ENCODE measurements around the gene TTC28. TPM values are rescaled to one million over a fixed set of nuclear protein-coding genes. Genes with fewer than 3 reads are reported as not detected.

Gene TTC28
- total RNA-seq, 1 donor from 2014 or later, result 1.3 TPM

DNA sequence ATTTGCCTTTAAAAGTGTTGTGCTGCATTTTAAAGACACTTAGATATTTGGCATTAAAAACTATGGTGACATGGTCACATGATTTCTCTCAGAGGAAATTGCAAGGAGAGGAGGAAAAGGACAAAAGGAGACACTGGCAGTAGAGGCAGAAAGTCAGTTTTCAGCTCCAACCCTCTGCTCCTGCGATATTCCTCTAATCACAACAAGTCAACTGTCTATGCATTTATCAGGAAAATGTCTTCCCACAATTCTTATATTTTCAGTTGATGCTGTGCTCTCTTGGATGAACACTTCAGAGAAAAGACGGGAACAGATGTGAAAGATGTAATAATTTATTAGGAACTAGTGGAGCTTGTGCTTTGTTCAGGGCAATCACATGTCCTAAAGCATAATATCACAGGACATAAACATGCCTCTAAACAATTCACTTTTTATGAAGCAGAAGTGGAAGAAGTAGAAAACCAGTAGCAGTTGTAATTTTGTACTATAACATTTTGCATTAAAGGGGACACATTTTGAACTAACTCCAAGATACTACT lies 419.8 kb downstream of the TTC28 start:
- no peak overlapping the region for H3K4me3 Mint-ChIP-seq
- intact Hi-C loops (cut with micrococcal nuclease), result loop anchor here (10.0 kb wide), 1 partner anchor 335 kb away; no protein-coding TSS in a partner anchor
- H3K27ac Mint-ChIP-seq, result no peak overlapping the region
- peaks cover 3% of the 10 kb centered on the region for H3K27me3 Mint-ChIP-seq
- H3K9me3 Mint-ChIP-seq, result no peaks in the 10 kb centered on the region
- no peaks in the 10 kb centered on the region for H3K4me1 Mint-ChIP-seq
- DNase-seq, result no peak
- no peaks in the 10 kb centered on the region for H3K36me3 Mint-ChIP-seq (ENCODE audit: low read depth)

DNA sequence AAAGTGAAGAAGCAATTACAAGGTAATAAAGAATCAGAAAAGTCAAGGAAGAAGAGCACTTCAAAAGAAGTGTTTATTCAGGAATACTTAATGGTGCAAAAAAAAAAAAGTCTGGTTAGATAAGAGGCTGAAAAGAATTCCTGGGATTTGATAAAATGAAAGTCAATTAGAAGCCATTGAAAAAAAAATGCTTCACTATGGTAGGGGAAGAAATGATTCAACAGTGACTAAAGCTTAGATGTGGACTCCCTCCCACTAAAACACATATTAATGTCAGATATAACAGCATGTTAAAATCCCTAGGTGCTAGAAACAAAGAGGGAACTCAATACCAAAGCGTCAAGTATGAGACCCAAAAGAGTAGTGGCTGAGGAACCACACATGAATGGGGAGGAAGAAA lies 425.2 kb downstream of the TTC28 start:
- no peak for DNase-seq
- H3K36me3 Mint-ChIP-seq (ENCODE audit: low read depth), result no peaks in the 10 kb centered on the region
- H3K27me3 Mint-ChIP-seq, result no peaks in the 10 kb centered on the region
- no peak overlapping the region for H3K4me3 Mint-ChIP-seq
- peaks cover 2% of the 10 kb centered on the region for H3K4me1 Mint-ChIP-seq
- intact Hi-C loops (cut with micrococcal nuclease), result loop anchor here (10.0 kb wide), 1 partner anchor 340 kb away; no protein-coding TSS in a partner anchor
- H3K27ac Mint-ChIP-seq, result no peak overlapping the region
- no peaks in the 10 kb centered on the region for H3K9me3 Mint-ChIP-seq

DNA sequence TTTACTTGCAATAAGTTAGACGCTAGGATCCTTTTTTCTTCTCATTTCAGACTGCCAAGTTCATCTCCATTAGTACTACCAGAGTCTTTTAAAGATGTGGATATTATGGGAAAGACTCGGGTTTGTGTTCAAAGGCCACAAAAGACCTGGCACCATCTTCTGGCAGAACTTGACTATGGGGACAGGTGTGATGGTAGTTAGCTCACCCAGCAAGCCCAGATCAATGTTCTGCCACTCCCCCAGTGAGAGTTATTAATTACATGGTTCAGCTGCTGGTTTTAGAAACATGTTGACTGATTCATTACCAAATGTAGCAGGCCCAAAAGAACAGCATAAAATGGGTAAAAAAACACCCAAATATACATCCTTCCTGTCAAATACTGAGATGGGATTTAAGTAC lies 427.1 kb downstream of the TTC28 start:
- Mint-ChIP-seq H3K4me3 (no peak overlapping the region), H3K27ac (no peak overlapping the region)

DNA sequence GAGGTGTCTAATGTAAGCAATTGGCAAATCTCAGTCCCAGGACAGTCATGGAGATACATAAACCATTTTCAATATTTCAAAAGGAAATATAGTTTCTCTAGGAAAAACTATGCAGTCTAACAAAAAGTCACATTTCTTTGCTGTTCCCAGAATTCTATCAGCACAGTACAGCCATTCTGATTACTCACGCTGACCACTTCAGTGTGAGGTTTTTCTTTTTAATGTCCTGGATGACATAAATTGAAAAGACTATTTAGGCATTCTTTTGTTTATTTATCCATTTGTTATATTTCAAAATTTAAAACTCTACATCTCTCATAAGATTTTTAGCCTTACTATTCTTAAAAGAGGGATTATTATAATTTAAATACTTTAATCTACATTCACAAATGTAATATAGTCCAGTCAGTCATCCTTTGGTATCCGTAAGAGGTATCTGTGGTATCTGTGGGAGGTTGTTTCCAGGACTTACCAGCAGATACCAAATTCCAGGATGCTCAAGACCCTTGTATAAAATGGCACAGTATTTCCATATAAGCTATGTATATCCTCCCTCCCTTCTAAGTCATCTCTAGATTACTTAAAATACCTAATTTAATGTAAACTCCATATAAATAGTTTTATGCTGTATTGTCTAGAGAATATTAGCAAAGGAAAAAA lies 429.5 kb downstream of the TTC28 start:
- H3K27me3 Mint-ChIP-seq, result peaks cover 4% of the 10 kb centered on the region
- intact Hi-C loops (cut with micrococcal nuclease), result loop anchor here (10.0 kb wide), 1 partner anchor 345 kb away; no protein-coding TSS in a partner anchor

More for the DNA sequence above, 427.1 kb downstream of the TTC28 start:
- Mint-ChIP-seq H3K36me3 (ENCODE audit: low read depth) (no peaks in the 10 kb centered on the region), H3K4me1 (peaks cover 2% of the 10 kb centered on the region), H3K27me3 (no peaks in the 10 kb centered on the region), H3K9me3 (no peaks in the 10 kb centered on the region)
- intact Hi-C loops (cut with micrococcal nuclease), result loop anchor here (10.0 kb wide), 1 partner anchor 342 kb away; no protein-coding TSS in a partner anchor
- DNase-seq, result no peak

DNA sequence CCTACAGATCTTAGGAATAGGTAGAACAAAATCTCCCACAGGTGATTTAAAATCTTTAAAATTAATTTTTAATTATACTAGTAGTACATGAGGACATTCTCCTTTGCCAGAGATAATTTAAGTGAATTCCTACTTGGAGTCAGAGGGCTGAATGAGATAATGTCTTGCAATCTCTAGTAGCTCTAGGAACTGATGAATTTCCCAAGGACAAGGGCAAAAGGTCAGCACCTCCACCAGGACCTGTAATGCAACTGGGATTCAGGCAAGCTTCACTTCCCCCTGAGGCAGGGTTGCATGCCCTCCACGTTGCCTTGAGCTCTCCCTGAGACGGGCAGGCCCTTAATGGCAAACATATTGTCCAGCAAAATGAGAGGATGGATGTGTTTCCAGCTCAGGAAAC lies 430.2 kb downstream of the TTC28 start:
- H3K36me3 Mint-ChIP-seq (ENCODE audit: low read depth), result no peaks in the 10 kb centered on the region
- no peak for DNase-seq
- H3K27ac Mint-ChIP-seq, result no peak overlapping the region
- no peak overlapping the region for H3K4me3 Mint-ChIP-seq
- H3K27me3 Mint-ChIP-seq, result peaks cover 4% of the 10 kb centered on the region
- peaks cover 2% of the 10 kb centered on the region for H3K4me1 Mint-ChIP-seq
- intact Hi-C loops (cut with micrococcal nuclease), result no loop called here
- no peaks in the 10 kb centered on the region for H3K9me3 Mint-ChIP-seq

More for the DNA sequence above, 429.5 kb downstream of the TTC28 start:
- no peak for DNase-seq
- H3K27ac Mint-ChIP-seq, result no peak overlapping the region
- no peaks in the 10 kb centered on the region for H3K9me3 Mint-ChIP-seq
- H3K4me3 Mint-ChIP-seq, result no peak overlapping the region
- peaks cover 2% of the 10 kb centered on the region for H3K4me1 Mint-ChIP-seq
- H3K36me3 Mint-ChIP-seq (ENCODE audit: low read depth), result no peaks in the 10 kb centered on the region

DNA sequence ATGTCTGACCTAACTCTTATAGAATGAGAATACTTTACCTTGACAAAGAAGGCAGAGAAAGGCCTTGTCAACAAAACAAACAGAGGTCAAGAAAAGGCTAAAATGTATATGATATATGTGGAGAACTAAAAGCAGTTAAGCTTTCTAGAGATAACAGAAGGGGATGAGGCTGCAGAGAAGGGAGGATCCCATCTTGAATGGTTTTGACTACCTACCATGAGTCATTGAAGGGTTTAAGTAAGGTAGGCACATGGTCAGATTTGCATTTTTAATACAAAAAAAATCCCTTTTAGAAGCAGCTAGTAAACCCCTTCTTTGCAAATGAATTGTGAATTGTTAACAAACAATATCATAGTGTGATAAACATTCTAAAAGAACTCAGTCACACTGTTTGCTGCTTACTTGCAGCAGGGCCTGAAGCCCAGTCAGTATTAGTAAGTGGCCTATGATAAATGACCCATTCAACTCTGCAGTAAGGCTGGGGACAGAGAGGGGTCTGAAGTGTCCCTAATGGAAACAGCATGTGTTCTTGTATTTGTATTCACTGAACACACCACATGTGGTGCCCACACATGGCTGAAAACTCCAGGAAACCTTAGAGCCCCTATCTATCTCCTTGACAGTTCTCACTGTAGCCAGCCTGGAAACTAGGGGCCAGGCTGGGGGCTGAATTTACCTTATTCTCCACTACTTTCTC lies 431.8 kb downstream of the TTC28 start:
- H3K27ac Mint-ChIP-seq, result no peak overlapping the region
- intact Hi-C loops (cut with micrococcal nuclease), result no loop called here
- DNase-seq, result no peak
- no peaks in the 10 kb centered on the region for H3K9me3 Mint-ChIP-seq
- H3K4me1 Mint-ChIP-seq, result no peaks in the 10 kb centered on the region
- H3K36me3 Mint-ChIP-seq (ENCODE audit: low read depth), result no peaks in the 10 kb centered on the region
- H3K27me3 Mint-ChIP-seq, result peaks cover 4% of the 10 kb centered on the region
- no peak overlapping the region for H3K4me3 Mint-ChIP-seq

DNA sequence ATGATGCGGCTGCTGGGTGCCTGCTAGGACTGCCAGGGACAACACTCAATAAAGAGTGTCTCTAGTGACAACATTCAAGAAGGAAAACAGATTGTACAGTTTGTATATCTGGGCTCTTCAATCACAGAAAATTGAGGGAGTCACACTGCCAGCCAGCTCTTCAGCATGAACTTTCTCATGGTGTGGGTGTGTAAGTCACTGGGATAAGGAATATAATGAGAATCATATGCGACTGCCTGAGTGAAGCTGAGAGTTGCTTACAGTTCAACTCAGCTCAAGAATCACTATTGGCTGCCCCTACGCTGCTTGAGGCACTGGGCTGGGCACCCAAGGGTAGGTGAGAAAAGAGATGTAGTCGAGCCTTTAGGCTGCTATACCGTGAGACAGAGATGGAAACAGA lies 432.5 kb downstream of the TTC28 start:
- Mint-ChIP-seq H3K27me3 (peaks cover 4% of the 10 kb centered on the region), H3K9me3 (no peaks in the 10 kb centered on the region), H3K36me3 (ENCODE audit: low read depth) (no peaks in the 10 kb centered on the region), H3K27ac (no peak overlapping the region), H3K4me1 (no peaks in the 10 kb centered on the region), H3K4me3 (no peak overlapping the region)
- intact Hi-C loops (cut with micrococcal nuclease), result no loop called here
- no peak for DNase-seq

DNA sequence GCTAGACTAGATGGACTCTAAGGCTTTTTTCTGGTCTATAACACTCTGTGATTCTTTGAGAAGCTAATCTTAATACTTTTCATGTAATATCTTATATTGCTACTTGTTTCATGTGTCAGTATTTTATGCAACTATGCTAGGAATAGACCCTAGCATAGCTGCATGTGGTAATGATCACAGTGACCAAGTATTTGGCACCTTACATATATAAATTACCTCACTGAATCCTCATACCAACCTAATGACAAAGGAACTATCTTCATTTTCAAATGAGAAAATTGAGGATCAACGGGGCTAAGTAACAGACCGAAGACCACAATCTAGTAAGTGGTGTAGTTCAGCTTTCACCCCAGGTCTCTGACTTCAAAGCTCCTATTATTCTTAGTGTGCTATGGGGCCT lies 433.2 kb downstream of the TTC28 start:
- Mint-ChIP-seq H3K4me3 (no peak overlapping the region), H3K36me3 (ENCODE audit: low read depth) (no peaks in the 10 kb centered on the region), H3K27ac (no peak overlapping the region), H3K27me3 (peaks cover 4% of the 10 kb centered on the region), H3K4me1 (no peaks in the 10 kb centered on the region), H3K9me3 (no peaks in the 10 kb centered on the region)
- intact Hi-C loops (cut with micrococcal nuclease), result no loop called here
- DNase-seq, result no peak

DNA sequence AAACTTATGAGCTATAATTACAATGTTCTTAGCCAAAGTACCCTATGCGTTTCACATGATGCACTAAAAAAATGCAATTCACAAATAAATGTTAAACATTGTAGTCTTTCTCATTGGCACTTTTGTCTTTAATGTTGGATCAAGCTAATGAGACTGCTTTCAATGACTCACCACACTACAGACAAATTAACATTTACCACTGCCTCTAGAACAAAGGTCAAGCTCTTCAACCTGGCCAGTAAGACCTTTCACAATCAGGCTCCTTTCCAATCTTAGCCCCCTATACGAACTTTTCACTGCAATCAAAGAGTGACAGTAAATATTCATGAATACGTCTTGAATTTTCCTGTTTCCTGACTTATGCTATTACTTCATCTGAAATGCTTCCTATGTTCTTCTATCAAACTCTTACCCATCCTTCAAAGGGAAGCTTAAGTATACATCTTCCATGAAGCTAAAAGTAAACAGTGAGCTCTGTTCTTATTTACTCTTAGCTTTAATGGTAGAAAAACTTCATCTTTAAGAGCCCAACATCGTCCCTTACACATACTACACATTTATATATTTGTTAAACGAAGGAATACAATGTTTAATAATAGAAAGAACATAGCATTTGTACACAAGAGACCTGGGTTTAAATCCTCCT lies 433.9 kb downstream of the TTC28 start:
- H3K36me3 Mint-ChIP-seq (ENCODE audit: low read depth), result no peaks in the 10 kb centered on the region
- no peak for DNase-seq
- no peak overlapping the region for H3K27ac Mint-ChIP-seq
- intact Hi-C loops (cut with micrococcal nuclease), result no loop called here
- no peaks in the 10 kb centered on the region for H3K4me1 Mint-ChIP-seq
- H3K27me3 Mint-ChIP-seq, result peaks cover 4% of the 10 kb centered on the region
- H3K4me3 Mint-ChIP-seq, result no peak overlapping the region
- H3K9me3 Mint-ChIP-seq, result no peaks in the 10 kb centered on the region

DNA sequence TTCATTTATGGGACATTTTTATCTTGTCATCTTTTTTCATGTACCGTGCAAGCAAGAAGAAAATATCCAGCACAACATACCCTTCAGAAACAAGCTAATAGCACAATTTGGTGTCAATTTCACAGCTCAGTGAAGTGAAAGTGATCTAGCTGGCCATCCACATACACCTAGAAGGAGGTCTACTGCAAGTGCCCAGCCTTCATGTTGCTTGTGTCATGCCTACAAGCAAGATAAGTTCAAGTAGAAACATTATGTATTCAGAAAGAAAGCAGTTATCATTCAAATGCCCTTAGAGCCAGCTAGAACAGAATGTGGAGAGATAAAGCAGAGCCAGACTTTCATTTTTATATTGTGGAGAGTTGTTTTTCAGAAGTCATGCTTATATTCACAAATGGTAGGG lies 434.9 kb downstream of the TTC28 start:
- Mint-ChIP-seq H3K27me3 (peaks cover 5% of the 10 kb centered on the region), H3K4me3 (no peak overlapping the region), H3K9me3 (no peaks in the 10 kb centered on the region), H3K27ac (no peak overlapping the region), H3K4me1 (no peaks in the 10 kb centered on the region), H3K36me3 (ENCODE audit: low read depth) (no peaks in the 10 kb centered on the region)
- DNase-seq, result no peak
- intact Hi-C loops (cut with micrococcal nuclease), result no loop called here

DNA sequence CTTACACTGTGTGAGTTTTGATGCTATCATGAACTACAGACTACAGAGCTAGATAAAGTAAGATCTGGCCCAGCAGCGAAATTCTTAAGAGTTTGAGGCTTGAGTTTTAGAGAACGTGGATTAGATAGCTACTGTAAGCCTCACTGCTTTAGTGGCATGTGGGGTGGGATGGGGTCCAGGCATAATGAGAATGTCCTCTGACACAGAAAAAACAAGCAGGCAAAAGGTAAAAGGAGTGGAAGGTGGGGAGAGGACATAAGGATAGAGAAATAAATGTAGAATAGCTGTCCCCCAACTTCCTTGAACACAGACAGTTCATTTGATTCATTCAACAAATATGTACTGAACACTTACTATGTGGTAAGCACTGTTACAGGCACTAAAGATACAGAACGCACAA lies 436.1 kb downstream of the TTC28 start:
- Mint-ChIP-seq H3K27ac (no peak overlapping the region), H3K27me3 (peaks cover 15% of the 10 kb centered on the region), H3K36me3 (ENCODE audit: low read depth) (no peaks in the 10 kb centered on the region), H3K4me3 (no peak overlapping the region), H3K4me1 (no peaks in the 10 kb centered on the region), H3K9me3 (no peaks in the 10 kb centered on the region)
- intact Hi-C loops (cut with micrococcal nuclease), result no loop called here
- no peak for DNase-seq

DNA sequence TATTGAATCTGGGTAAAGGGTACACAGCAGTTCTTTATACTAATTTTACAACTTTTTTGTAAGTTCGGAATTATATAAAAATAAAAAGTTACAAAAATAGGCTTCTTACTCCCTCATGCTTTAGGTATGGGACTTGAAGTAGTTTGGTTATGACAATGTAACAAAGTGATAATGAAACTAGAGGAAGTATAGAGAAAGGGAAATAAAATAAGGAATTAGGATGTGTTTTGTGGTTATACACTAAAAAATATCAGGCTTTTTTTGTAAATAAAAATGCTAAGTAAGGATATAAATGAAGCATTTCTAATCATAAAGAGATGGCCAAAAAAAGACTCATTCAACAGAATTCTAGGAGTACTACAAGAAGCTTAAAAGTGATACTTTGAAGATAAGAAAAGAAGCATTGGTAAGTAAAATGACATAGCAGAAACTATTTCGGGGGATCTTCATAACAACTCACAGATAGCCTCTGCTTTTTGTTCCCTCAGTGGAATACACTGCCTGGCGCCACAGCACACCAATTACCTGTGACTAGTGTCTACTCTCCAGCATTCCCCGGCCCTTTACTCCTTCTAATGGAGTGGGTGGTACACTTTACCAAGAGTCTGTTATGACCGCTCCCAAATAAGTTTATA lies 437.9 kb downstream of the TTC28 start:
- Mint-ChIP-seq H3K4me1 (no peaks in the 10 kb centered on the region), H3K9me3 (no peaks in the 10 kb centered on the region), H3K4me3 (no peak overlapping the region), H3K27me3 (peaks cover 15% of the 10 kb centered on the region), H3K27ac (no peak overlapping the region), H3K36me3 (ENCODE audit: low read depth) (no peaks in the 10 kb centered on the region)
- DNase-seq, result no peak
- intact Hi-C loops (cut with micrococcal nuclease), result no loop called here

DNA sequence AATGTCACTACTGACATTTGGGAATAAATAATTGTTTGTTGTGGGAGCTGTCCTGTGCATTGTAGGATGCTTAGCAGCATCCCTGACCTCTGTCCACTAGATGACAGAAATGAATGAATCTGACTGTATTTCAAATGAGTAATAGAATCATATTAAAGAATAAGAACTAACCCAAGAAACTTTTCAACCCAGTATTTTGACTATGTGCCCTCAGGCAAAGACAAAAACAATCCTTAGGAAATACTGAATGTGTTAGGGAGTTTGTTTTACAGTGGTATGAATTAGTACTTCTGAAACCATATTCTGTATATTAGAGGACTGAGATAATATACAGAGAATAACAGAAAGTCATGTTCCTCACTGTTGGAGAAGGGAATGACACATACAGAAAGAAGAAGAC lies 439.7 kb downstream of the TTC28 start:
- H3K27me3 Mint-ChIP-seq, result peaks cover 13% of the 10 kb centered on the region
- H3K9me3 Mint-ChIP-seq, result no peaks in the 10 kb centered on the region
- no peak for DNase-seq
- H3K4me3 Mint-ChIP-seq, result no peak overlapping the region
- no peak overlapping the region for H3K27ac Mint-ChIP-seq
- H3K4me1 Mint-ChIP-seq, result no peaks in the 10 kb centered on the region
- intact Hi-C loops (cut with micrococcal nuclease), result no loop called here
- no peaks in the 10 kb centered on the region for H3K36me3 Mint-ChIP-seq (ENCODE audit: low read depth)

DNA sequence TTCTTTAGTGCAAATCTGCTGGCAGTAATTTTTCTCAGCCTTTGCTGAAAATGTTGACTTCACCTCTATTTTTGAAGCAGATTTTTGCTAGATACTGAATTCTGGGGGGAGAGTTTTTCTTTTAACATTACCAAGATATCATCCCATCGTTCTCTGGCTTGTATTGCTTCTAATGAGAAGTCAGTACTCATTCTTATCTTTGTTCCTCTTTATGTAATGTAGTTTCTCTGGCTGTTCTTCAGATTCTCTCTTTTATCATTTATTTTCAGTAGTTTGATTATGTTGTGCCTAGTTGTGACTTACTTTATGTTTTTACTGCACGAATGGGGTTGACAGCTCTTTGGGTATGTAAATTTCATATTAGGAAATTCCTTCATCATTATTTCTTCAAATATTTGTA lies 441.9 kb downstream of the TTC28 start:
- intact Hi-C loops (cut with micrococcal nuclease), result no loop called here
- no peak for DNase-seq
- Mint-ChIP-seq H3K4me1 (no peaks in the 10 kb centered on the region), H3K4me3 (no peak overlapping the region), H3K36me3 (ENCODE audit: low read depth) (no peaks in the 10 kb centered on the region), H3K27me3 (peaks cover 13% of the 10 kb centered on the region), H3K9me3 (no peaks in the 10 kb centered on the region), H3K27ac (no peak overlapping the region)
